M059J (cell line): Measurements from ENCODE around the gene PTPRE. TPM values are rescaled to one million over a fixed set of nuclear protein-coding genes. Genes with fewer than 3 reads are reported as not detected.

Source experiments
- DNase-seq: peaks from one replicate; pipeline ENCODE4 v3.0.0-alpha.2; 2012; ENCODE audit warnings: low read depth
- total RNA-seq: library from RNA; depleted of rRNA; stranded (reverse); fragments of >200 nt; shearing (Covaris generic); gene quantifications from 2 replicates; pipeline ENCODE4 v1.2.3, GENCODE V29; 2014; rRNA removed

Gene PTPRE
- total RNA-seq, 1 experiment from 2014 or later, result 6.4 TPM

DNA sequence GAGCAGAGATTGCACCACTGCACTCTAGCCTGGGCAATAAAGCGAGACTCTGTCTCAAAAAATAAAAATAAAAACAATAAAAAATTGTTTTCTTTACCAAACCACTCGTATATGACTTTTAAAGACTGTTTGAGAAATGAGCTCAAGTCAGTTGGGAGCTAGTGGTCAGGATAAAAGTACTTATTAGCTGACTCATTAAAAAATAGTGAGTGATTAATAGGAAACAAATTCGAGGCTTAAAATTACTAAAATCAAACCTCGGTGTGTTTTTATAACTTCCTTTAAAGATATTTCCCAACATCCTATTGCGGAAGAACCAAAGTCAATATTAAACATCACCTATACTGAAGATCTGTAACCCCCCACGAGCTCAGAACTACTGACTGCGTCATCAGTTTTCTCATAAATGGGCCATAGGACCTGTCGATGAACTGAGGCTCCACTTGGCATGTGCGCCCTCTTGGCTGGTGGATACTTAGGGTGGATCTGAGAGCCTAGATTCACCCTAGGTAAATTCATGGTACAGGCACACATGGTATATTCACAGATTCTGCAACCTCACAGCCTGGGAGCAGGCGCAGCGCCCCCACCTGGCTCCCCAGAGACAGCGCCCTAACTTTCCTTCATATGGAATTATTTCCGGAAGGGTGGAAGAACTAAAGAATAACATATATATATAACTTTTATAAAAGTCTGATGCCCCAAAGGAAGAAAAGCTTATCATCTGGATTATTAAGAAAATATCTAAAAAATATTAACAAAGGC is 210.1 kb downstream of the PTPRE start:
- no peak for DNase-seq

GRCh38 chr10:128121750-128122412 is 215.0 kb downstream of the PTPRE start:
- DNase-seq, result no peak

DNA sequence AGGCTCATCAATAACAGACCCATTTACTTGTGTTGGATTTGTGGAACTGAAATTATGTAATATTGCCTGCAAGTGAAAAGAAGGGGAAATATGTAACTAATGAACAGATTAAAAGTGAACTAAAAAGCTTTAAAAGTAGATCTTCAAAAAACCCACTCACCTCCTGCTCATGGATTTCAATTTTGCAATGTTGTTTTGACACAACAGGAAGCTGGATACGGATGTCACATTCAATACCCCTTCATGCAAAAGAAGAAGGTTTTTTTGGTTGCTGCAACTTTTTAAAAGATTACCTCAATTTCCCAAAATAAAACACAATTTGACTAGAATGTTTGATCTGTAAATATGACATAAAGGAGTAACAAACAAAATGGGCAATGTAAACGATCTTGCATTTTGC is 216.0 kb downstream of the PTPRE start:
- DNase-seq, result no peak

GRCh38 chr10:128123846-128124245 is 216.9 kb downstream of the PTPRE start:
- no peak for DNase-seq

DNA sequence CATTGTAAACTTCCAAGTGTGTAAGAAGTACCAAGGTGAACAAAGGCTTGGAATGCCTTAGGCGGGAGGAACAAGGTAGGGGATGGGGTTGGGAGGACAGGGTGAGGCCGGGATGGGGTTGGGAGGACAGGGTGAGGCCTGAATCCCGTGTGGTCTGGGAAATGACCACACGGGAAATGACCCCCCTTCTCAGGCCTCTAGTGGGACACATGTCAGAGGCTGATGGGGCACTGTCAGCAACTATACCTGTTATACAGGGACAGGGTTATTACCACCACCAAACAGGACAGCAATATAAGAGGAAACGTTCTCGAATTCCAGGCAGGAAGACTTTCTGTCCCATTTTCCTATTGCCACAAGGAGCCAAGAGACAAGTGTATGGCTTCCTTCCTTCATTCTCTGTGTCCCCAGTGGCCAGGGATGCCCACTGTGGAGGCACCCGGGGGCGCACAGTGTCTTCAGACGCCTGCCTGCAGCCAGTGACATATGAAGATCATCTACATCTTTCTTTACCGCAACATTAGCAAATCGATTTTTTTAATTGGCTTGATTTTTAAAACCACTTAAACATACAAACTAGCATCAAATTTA is 218.0 kb downstream of the PTPRE start:
- DNase-seq, result peak; percentile 29

- DNase-seq, result peak; percentile 19
Observed at GRCh38 chr10:128125416-128125943, 218.6 kb downstream of the PTPRE start.

DNA sequence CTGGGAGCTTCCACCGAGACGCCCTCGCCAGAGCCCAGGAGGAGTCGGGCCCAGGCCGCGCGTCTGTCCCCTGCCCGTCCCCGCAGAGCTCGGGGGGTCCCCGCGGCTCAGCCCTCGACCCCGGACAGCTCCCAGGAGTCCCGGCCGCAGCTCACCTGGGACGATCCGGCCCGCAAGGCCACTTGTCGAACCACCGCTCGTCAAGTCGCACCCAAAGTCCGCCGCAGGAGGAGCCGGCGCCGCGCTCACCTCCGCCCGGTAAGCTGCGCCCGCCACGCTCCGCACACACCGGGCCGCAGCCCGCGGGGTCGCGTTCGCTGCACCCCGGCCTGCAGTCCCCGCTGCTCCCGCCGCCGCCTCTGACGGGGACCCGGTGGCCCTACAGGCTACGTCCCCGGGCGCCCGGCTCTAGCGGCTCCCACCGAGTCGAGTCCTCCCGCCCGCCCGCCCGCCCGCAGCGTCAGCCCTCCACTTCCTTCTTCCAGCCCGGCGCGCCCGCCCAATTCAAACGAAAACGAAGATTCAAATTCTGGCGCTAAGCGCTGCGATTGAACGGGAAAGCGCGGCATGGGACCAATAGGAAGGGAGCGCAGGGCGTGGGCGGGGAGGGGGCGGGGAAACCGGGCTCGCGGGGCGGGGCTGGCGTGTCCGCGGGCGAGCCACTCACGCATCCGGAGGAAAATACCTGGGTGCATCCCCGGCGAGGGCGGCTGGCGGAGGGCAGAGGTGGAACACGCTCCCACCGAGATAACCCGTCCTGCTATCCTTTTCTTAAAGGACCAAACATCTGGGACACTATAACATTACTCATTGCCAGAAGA is 219.3 kb downstream of the PTPRE start, which contains the start of gene MKI67:
TSS of gene MKI67 (minus strand) at position 480 of the 821 bp plus-strand sequence. CDS start 756 bp downstream, outside the sequence.
- DNase-seq, result peak; percentile 92

- no peak for DNase-seq
Observed at GRCh38 chr10:128128582-128128981, 221.7 kb downstream of the PTPRE start.

DNA sequence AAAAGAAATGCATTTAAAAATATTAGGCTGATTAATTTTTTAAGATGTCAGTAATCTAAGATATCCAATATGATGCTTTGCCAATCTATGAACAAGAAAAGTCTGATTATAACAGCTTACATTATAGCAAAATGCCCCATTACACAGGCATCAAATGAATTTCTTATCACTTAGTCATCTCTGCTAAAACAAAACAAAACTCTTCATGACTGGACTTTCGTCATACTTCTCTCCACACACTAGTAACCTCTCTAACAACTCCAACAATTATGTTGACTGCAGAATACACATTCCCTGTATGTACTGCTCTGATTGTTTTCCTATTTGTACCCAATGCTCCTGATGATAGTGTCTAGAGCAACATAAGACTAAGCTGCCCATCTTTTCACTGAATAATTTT is 223.1 kb downstream of the PTPRE start:
- DNase-seq, result peak; percentile 51

Other genes starting within 250 kb of the PTPRE start
- not detected in 2 replicates for gene FOXI2, start 169.9 kb upstream of the PTPRE start, total RNA-seq
- gene CLRN3, start 14.2 kb upstream of the PTPRE start, total RNA-seq, result not detected in 2 replicates
- 34.0 and 85.4 TPM in 2 replicates for gene MKI67, start 219.3 kb downstream of the PTPRE start, total RNA-seq